ENCODE results near the gene TMEM125.

TMEM125 gene

GRCh38 chr1:43271186-43272118, 1.7 kb downstream of the TMEM125 start:
- no peaks in the 10 kb centered on the region for H3K27me3 ChIP-seq
- no peak for TF ChIP-seq Cebpa-rat (IDR thresholded peaks at IDR 0.05)
- no peaks in the 10 kb centered on the region; a peak in 1 of 22 replicates for H3K36me3 ChIP-seq
- H3K4me1 ChIP-seq: peaks cover 11 to 41% (median 25%) of the 10 kb centered on the region in 10 experiments
- H4K20me1 ChIP-seq: no peaks in the 10 kb centered on the region
- no peak overlapping the region for H3K9ac ChIP-seq
- no peak overlapping the region for H3K4me3 ChIP-seq
- peaks cover 0 to 10% (median 0%) of the 10 kb centered on the region in 11 experiments; a peak in 4 of 22 replicates for H3K9me3 ChIP-seq (replicated peaks in 1 of 11)
- no peak overlapping the region for H3K27ac ChIP-seq
- H3K4me2 ChIP-seq: no peak overlapping the region

DNA sequence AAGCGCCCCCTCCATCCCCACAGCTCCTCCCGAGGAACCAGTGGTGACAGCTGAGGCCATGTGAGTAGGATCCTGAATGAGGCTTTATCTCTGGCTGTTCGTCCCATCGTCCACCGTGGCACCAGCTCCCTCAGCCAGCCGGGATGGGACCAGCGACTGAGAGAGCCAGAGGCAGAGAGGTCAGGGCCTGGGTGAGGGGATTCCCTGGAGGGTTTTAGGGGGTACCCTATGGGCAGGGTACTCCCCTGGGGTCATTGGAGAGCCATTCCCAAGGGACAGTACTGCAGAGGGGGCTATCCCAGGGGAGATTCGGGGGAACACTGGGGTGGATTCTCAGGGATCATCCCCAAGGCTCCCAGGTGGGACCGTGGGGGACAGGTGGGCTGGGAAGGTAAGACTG, 2.4 kb downstream of the TMEM125 start:
- Histone ChIP-seq H3K27ac (peak overlapping the region in 1 of 11 experiments; percentile 82; a peak in 2 of 22 replicates), H4K20me1 (no peaks in the 10 kb centered on the region), H3K4me1 (peaks cover 11 to 41% (median 25%) of the 10 kb centered on the region in 10 experiments), H3K36me3 (no peaks in the 10 kb centered on the region; a peak in 1 of 22 replicates), H3K4me2 (no peak overlapping the region), H3K4me3 (no peak overlapping the region), H3K9me3 (replicated peaks in 1 of 11) (peaks cover 0 to 10% (median 0%) of the 10 kb centered on the region in 11 experiments; a peak in 4 of 22 replicates), H3K27me3 (no peaks in the 10 kb centered on the region), H3K9ac (no peak overlapping the region)
- TF ChIP-seq Cebpa-rat (IDR thresholded peaks at IDR 0.05): no peak

- Histone ChIP-seq H3K36me3 (no peaks in the 10 kb centered on the region; a peak in 1 of 22 replicates), H3K27ac (peak overlapping the region in 9 of 11 experiments; percentile 76 to 92 (median 82); a peak in 14 of 22 replicates), H3K4me2 (peak overlapping the region in 7 of 11 experiments; percentile 73 to 88 (median 83); a peak in 10 of 22 replicates), H3K4me1 (peaks cover 11 to 41% (median 25%) of the 10 kb centered on the region in 10 experiments), H3K9ac (no peak overlapping the region), H3K9me3 (replicated peaks in 1 of 11) (peaks cover 0 to 10% (median 0%) of the 10 kb centered on the region in 11 experiments; a peak in 4 of 22 replicates), H4K20me1 (no peaks in the 10 kb centered on the region), H3K27me3 (no peaks in the 10 kb centered on the region), H3K4me3 (no peak overlapping the region)
- no peak for TF ChIP-seq Cebpa-rat (IDR thresholded peaks at IDR 0.05)
These were observed 3.1 kb downstream of the TMEM125 start for GRCh38 chr1:43272576-43273571.

GRCh38 chr1:43273708-43274107, 3.9 kb downstream of the TMEM125 start:
- Histone ChIP-seq H3K9ac (peak overlapping the region in 7 of 11 experiments; percentile 26 to 71 (median 55); a peak in 6 of 22 replicates), H3K4me3 (no peak overlapping the region), H3K36me3 (no peaks in the 10 kb centered on the region; a peak in 1 of 22 replicates), H3K27ac (peak overlapping the region in 10 of 11 experiments; percentile 64 to 92 (median 82); a peak in 19 of 22 replicates), H3K4me1 (peaks cover 11 to 41% (median 25%) of the 10 kb centered on the region in 10 experiments), H3K9me3 (replicated peaks in 1 of 11) (peaks cover 0 to 10% (median 0%) of the 10 kb centered on the region in 11 experiments; a peak in 4 of 22 replicates), H3K27me3 (no peaks in the 10 kb centered on the region), H3K4me2 (peak overlapping the region in 10 of 11 experiments; percentile 47 to 88 (median 77); a peak in 18 of 22 replicates), H4K20me1 (no peaks in the 10 kb centered on the region)
- no peak for TF ChIP-seq Cebpa-rat (IDR thresholded peaks at IDR 0.05)

- H3K4me1 ChIP-seq: peaks cover 11 to 38% (median 25%) of the 10 kb centered on the region in 10 experiments
- H3K4me3 ChIP-seq: peak overlapping the region in 1 of 10 experiments; percentile 33; a peak in 2 of 20 replicates
- no peaks in the 10 kb centered on the region for H3K27me3 ChIP-seq
- peak overlapping the region in 9 of 11 experiments; percentile 28 to 74 (median 55); a peak in 15 of 22 replicates for H3K9ac ChIP-seq
- peaks cover 0 to 10% (median 0%) of the 10 kb centered on the region in 11 experiments; a peak in 4 of 22 replicates for H3K9me3 ChIP-seq (replicated peaks in 1 of 11)
- peak overlapping the region; percentile 36 to 92 (median 81); a peak in 20 of 22 replicates for H3K27ac ChIP-seq
- H3K4me2 ChIP-seq: peak overlapping the region; percentile 47 to 88 (median 75)
- TF ChIP-seq Cebpa-rat (IDR thresholded peaks at IDR 0.05): peak in 5 of 11 experiments; percentile 43 to 78 (median 49); a peak in 6 of 22 replicates
- H3K36me3 ChIP-seq: no peaks in the 10 kb centered on the region; a peak in 1 of 22 replicates
- no peaks in the 10 kb centered on the region for H4K20me1 ChIP-seq
These were observed 4.5 kb downstream of the TMEM125 start for GRCh38 chr1:43274125-43274803.

DNA sequence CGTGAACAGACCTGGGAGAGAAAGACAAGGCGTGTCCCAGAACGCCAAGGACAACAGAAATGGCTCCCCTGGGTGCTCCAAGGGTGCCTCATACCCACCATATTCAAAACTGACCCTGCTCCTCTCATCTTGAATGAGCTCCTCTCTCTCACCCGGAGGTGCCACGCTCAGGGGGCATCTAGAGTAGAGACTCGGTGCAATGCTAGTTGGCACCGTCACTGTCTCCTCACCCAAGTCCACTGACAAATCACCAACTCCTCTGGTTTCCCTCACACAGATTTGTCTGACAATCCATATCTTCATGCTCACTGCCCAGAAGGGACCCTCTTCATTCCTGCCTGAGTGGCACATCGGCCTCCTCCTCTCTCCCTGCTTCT, 5.0 kb downstream of the TMEM125 start:
- Histone ChIP-seq H3K9me3 (replicated peaks in 1 of 11) (peaks cover 0 to 10% (median 0%) of the 10 kb centered on the region in 11 experiments; a peak in 4 of 22 replicates), H3K27me3 (no peaks in the 10 kb centered on the region), H3K9ac (peak overlapping the region in 8 of 11 experiments; percentile 22 to 74 (median 56); a peak in 13 of 22 replicates), H3K27ac (peak overlapping the region in 10 of 11 experiments; percentile 64 to 92 (median 82); a peak in 19 of 22 replicates), H3K4me2 (peak overlapping the region; percentile 47 to 88 (median 75)), H3K4me3 (peak overlapping the region in 1 of 10 experiments; percentile 33; a peak in 2 of 20 replicates), H3K36me3 (no peaks in the 10 kb centered on the region; a peak in 1 of 22 replicates), H3K4me1 (peaks cover 11 to 33% (median 25%) of the 10 kb centered on the region in 10 experiments), H4K20me1 (no peaks in the 10 kb centered on the region)
- no peak for TF ChIP-seq Cebpa-rat (IDR thresholded peaks at IDR 0.05)

DNA sequence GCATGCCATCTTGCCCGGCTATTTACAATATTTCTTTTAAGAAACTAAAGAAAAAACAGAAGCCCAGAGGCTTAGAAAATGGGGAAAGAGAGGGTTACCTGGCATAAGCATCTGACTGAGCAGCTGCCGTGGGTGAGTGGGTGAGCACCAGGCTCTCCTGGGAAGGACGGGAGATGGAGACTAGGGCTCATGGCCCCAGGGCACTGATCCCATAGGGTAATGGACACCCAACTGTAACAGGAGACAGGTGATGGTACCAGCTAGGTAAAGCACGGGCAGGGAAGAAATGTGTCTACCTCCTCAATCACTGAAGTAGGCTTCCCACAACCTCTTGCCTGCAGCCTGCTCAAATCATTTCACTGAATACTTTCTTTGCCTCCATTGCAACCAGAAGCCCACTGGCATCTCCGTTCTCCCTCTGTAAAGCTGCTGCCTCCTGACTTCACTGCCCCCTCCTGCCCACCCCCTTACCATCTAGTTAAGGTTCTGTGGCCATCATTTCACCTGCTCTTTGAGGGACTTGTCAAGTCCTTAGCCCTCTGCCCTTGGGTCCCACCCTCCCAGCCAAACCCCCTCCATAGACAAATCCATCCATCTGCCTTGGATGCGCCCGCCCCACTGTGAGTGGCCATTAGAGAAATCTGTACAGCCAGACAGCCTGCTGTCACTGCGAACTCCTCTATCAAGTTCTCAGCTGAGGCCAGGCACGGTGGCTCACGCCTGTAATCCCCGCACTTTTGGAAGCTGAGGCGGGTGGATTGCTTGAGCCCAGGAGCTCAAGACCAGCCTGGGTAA, 6.2 kb downstream of the TMEM125 start:
- Histone ChIP-seq H3K4me2 (peak overlapping the region in 5 of 11 experiments; percentile 73 to 88 (median 83); a peak in 5 of 22 replicates), H3K27ac (peak overlapping the region in 6 of 11 experiments; percentile 80 to 92 (median 82); a peak in 11 of 22 replicates), H4K20me1 (no peaks in the 10 kb centered on the region), H3K36me3 (no peaks in the 10 kb centered on the region; a peak in 1 of 22 replicates), H3K27me3 (no peaks in the 10 kb centered on the region), H3K4me1 (peaks cover 11 to 31% (median 25%) of the 10 kb centered on the region in 10 experiments), H3K9me3 (replicated peaks in 1 of 11) (peaks cover 0 to 10% (median 0%) of the 10 kb centered on the region in 11 experiments; a peak in 4 of 22 replicates), H3K4me3 (no peak overlapping the region), H3K9ac (no peak overlapping the region)
- TF ChIP-seq Cebpa-rat (IDR thresholded peaks at IDR 0.05): no peak

Data from BLaER1 treated with 17β-estradiol and CSF1 and Interleukin-3, amounts not matched to agents 10 nM and 100 nM (cell line).